Measurements from ENCODE around the gene KIRREL1.

KIRREL1 gene

DNA sequence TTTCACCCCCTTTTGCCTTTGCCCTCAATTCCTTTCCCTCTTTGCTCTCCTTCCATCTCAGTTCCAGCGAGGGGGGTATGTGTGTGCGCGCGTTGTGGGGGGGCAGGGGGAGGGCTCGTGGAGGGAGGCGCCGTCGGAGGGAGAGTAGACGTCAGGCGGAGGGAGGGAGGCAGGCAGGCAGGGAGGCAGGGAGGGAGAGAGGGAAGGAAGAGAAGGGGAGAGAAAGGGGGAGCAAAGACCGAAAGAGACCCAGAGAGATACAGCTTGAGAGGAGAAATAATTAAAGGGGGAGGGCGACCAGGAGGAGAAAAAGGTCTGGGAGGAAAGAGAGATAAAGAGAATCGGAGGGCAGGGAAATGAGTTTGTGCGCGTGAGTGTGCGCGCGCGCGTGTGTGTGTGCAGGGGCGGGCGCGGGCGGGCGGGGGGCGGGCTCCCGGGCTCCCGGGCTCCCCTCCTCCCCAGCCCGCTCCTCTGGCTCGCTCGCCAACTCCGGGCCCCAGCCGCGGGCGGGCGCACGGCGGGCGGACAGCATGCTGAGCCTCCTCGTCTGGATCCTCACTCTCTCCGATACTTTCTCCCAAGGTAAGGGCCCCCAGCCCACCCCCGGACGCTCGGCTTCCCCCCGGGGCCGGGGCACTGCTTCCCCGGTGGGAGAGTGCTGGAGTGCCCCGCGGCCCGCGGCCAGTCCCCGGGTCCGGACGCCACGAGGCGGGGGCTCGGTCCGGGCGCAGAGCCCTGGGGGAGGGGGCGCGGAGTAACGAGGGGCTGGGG is at the start of gene KIRREL1:
Gene KIRREL1 (plus strand): TSS at position 499 of the 771 bp plus-strand sequence. CDS start 32 bp downstream, at position 531.
- DNase-seq = peak; percentile 48

DNA sequence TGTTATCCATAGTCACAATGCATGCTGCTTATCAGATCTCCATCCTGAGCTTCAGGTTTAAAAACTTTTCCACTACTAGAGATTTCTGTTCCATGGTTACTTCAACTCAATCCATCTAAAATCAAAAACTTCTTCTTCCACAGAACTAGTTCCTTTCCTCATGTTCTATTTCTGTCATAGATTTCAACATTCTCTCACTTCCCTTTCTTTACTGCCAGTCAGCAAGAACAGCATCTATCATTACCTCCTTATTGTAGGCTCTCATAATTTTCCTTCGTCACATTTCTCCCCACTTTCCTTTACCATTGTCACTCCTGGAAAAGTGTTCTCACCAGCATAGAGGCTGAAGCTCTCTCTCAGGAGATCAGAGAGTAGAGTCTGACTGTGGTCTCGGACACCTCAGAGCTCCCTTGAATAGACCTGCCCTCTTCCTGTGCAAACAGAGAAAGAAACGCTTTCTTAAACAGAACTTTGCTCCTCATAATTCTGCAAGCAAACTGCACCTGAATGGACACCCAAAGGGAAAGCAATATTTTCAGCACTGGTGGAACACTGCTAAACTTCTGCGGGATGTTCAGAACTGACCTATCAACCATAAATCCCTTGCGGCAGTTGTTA is 48.7 kb upstream of the KIRREL1 start:
- DNase-seq = no peak

DNA sequence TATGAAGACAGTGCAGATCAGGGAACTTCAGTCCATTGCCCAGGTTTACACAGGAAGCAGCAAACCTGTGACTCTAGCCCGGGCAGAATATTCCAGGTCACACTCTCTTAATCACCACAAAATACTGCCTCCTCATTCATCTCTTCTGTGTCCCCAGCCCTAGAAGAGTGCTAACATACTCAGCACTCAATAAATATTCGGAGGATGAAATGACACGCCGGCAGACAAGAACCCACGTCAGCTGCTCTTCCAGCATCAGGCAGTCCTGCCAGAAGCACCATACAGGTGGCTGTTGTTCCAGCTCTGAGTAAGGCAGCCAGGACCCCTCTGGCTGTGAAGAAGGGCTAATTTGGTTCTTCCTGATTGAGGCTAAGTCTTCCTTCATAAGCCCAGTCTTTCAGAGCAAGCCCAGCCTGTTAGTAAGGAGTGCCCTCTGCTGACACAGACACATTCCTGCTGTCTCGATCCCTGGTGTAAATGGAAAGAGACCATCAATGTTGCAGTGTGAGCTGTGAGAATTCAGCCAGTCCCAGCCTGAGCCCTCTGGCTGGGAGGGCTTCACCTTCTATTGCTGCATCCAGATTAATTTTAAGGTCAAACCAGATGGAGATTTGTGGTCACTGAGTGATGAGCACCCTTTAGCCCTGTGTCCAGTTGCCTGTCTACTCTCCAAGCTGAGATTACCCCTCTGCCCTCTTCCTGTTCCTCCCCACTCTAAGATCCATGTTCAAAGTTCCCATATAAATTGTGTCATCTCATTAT is 45.0 kb upstream of the KIRREL1 start:
- peak; percentile 28 for DNase-seq

DNA sequence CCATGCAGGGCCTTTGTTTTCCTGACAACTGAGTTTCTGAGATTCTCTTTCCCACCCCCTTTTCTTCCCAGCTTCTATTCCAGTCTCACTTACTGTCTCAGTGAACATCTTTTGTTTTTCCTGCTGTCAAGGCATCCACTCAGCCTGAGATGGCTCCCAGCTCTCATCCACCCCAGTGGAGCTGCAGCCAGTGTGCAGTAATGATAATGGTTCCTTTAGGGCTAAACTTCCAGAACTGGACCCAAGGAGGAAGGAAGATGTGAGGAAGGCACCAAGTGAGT is 44.4 kb upstream of the KIRREL1 start:
- no peak for DNase-seq

DNA sequence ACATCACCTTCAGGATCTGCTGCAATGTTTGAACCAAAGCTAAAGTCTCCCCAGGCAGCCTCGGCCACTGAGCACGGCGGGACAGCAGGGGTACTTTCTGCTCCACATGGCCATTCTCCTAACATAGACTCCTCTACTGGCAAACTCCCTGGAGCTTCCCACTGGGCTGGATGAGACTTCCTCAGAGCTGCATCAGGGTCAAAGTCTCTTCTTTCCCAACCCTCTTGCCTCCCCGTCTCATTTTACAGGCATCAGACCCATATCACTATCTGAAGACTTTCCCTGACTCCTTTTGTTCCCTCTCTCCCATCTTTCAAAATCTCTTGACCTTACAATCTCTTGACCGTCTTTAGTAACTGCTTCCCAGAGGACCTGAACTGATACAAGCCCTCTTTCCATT is 42.2 kb upstream of the KIRREL1 start:
- no peak for DNase-seq

DNA sequence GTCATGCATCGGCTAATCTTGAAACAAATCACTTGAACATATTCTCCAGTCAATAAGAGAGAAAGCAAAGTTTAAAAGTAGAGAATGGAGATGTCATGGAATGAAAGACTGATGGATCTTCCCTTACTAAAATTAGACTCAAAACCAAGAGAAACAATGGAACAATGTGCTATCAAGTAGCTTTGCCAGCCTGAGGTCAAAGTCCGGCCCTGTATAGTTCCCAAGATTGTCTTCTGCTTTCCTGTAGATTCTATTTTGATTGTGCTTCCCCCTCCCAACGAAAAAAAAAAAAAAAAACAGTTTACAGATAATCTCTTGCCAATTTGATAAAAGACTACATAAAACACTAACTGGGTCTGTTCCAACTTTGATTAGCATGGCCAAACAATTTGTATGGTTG is 40.8 kb upstream of the KIRREL1 start:
- DNase-seq = no peak

DNA sequence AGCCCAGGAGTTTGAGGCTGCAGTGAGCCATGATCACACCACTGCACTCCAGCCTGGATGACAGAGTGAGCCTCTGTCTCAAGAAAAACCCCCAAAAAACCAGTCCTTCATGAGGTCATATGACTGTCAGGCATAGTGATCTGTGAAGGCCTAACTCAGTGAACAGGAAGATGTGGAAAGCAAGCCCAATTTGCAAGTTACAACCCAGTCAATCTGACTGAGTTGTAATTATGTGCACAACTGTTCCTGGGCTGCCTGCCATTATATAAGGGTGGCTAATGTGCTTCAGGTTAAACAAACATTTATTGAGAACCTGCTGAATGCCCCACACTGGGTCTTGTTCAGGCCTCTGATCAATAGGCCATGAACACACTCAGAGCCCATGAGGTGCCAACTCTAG is 38.2 kb upstream of the KIRREL1 start:
- no peak for DNase-seq

DNA sequence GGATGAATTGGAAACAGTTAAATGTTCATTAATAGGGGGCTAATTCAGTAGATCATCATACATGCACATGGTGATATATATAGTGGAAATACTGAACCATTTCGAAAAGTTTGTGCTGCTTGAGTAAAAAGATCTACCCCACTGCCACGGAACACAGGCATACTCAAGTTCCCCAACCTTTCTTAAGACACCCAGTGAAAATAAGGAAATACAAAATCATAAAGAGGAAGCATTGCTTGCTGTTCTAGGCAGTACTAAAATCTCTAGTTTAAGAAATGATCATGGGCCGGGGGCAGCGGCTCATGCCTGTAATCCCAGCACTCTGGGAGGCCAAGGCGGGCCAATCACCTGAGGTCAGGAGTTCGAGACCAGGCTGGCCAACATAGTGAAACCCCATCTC is 37.6 kb upstream of the KIRREL1 start:
- DNase-seq = no peak

DNA sequence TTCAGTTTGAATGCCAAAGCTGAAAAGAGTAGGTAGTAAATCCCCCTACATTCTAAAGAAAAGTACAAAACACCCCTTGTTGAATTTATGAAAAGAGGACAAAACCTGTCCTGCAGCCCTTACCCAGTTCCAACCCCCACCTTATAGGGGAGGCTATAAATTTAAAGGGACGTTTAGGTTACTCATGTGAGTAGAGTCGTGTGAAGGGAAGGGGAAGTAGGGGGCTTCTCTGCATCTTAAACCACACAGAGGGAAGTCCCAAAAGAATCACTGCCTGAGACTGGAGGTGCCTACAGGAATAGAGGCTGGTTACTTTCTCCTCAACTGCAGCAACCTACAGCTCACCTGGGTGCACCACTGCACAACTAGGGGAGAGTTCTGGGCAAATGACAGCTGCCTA is 36.7 kb upstream of the KIRREL1 start:
- DNase-seq = no peak

DNA sequence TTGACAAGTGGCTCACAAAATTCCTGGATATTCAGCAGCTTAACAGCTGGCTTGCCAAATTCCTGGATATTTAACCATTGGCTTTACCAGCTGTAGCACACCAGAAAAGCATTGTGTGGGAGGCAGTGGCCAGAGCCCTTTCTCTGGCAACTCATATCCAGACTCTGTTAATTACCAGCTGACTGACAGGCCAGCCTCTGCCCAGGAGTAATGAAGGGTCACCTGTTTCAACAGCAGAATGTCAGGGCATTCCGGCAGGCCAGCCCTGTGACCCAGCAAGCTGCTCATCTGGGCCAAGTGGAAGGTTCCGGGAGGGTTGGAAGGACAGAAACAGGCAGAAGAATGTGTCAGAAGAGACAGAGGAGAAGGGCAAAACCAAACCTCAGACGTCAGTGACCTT is 35.2 kb upstream of the KIRREL1 start:
- DNase-seq = no peak

DNA sequence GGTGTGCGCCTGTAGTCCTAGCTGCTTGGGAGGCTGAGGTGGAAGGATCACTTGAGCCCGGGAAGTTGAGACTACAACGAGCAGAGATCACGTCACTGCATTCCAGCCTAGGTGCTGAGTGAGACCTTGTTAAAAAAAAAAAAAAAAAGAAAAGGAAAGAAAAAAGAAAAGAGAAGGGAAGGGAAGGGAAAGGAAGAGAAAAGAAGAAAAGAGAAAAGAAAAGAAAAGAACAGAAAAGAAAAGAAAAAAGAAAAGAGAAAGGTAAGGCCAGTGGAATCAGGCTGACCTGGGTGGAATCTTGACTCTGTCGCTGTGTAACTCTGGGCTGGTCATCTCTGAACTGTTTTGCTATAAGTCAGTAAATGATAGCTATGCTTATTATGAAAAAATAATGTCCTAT is 33.7 kb upstream of the KIRREL1 start:
- no peak for DNase-seq

DNA sequence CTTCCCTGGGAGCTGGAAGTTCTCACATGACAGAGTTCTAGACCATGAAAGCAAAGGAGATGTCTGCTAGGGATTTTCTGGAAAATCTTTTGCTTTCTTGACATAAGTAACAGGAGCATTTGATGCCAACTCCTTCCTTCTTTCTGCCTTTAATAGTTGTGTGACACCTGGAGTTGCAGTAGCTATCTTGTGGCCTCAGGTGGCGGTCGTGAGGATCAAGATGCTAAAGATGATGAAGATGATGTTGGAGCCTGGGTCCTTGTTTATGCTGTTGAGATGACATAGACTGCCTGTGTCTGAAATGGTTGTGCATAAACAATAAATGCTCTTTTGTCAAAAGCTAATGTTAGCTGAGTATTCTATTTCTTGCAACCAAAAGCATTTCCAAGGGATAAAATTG is 32.7 kb upstream of the KIRREL1 start:
- DNase-seq = no peak

DNA sequence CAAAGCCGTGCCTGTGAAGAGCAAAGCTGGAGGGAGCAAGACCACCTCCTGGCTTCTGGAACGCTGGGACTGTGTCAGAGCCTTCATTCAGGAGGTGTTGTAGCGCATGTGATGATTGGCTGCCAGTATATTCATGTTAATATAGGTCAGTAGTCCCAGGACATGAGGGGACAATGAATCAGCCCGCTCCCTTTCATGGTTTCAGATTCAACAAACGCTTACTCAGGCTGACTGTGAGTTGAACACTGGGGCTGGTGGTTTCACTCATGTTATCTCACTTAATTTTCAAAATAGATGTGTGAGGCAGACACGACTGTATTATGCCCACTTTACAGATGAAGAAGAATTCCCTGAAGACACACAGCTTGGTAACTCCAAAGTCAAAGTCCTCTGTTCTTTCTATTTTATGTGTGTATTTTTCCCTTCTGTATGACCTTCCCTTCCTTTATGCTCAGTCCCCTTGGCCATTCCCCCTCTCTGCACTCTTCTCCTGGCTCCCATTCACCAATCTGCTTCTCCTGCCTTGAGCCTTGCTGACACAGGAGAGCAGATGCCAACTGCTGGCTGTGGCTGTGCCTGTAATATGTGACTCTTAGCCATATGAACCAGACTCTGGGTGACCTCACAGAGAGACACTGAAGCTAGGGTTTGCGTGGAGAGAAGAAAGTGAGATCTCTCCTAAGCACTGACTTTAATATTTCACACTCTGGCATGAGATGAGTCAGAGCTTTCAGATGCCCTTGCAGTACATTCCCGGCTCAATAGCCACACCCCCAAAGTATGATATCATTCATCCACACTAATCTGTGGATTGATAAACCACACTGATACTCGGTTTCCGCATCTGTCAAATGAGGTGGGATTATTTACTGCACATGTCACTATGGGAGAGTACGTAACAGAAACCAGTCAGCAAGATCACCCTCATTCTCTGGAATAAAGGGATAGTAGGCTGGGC is 31.4 kb upstream of the KIRREL1 start:
- no peak for DNase-seq

DNA sequence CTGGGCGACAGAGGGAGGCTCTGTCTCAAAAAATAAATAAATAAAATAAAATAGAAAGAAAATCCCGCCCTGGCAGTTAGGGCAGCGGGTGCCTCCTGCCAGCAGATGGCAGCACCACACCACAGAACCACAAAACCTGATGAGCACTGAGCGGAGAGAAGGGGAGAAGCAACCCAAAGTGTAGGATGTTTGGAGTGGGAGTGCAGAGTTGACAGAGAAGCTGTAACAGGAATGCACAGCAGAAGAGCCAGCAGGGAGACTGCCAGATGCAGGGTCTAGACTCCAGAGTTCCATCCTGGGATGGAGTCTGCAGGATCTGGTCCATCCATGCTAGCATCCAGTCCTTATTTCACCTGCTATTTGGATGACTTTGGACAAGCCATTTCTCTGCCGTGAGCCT is 29.7 kb upstream of the KIRREL1 start:
- DNase-seq = peak; percentile 37

DNA sequence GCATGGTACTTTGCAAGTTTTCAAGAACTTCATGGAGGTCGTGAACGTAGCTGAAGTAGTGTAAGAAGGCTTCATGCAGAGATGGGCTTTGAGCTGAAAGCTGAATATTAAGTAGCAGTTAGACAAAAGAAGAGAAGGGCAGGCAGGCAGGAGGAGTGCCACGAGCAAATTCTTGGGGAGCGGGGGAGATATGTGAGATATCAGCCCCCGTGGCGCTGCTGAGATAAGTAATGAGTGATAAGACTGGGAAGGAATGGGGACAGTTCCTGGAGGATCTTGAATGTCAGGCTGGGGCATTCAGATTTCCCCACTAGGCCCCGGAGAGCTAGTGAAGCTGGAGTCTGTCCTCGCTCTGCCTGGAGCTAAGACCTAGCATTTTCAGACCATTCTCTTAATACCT is 27.9 kb upstream of the KIRREL1 start:
- no peak for DNase-seq

DNA sequence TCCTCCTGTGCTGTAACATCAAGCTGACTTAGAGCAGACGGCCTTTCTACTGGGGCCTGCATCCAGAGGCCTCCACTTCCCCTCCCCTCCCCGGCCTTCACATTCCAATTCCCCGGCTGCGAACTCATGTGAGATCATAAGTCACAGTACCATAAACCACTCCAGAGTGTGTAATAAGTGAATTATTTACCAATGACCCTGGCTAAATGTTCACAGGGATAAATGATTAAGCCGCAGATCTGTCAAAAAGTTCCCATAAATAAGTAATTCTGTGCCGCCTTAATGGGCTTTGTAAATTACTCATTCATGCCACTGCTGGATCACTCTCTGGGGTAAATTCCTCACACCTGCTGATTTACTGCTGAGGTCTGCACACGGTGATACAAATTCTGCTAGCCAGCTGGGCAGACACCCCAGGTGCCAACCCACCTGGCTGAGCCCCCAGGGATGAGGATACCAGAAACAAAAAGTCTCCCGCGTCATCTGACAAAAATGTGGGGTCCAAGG is 27.4 kb upstream of the KIRREL1 start:
- DNase-seq = no peak

DNA sequence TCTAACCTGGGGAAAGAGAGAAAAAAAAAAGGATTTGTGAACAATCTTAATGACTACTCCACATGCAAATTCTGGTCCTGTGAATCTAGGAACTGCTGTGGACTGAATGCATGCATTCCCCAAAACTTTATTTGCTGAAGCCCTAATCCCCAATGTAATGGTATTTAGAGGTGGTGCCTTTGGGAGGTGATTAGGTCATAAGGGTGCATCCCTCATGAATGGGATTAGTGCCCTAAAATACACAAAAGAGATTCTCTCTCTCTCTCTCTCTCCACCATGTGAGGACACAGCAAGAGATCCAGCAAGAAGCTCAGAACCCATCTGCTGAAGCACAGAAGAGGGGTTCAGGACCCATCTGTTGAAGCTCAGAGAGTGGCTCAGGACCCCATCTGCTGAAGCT is 26.2 kb upstream of the KIRREL1 start:
- no peak for DNase-seq

DNA sequence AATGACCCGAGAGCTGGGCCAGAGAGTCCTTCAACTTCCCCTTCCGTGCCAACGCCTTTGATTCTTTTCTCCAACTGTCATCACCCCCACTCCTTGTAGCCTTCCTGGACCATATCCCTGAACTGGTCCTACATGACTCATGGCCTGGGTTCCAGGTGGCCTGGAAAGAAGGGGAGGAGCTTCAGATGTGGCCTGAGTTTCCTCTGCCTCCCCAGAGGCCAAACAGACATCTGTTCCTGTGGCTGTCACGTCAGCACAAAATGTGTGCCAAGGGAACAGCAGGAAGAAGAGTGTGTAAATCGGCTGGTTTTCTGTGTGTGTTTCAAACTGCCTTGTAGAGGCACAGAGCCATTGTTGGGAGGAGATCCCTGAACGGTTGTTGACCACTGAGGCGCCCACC is 24.9 kb upstream of the KIRREL1 start:
- DNase-seq = no peak

DNA sequence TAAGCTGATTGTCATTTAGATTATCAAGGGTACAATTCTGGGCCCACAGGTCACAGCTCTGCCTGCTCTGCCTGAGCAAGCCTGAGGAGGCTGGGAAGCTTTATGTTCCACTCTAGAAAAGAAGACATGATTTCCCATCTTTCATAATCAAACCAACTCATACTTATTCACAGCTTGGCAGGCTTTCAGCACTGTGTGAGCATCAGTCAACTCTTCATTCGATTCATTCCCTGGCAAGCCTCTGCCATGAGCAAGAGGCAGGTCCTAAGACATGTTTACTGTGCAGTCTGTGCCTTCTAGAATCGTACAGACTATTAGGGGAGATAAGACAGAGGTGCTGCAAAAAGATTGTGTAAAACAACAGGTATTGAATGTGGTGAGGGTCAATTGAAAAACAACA is 24.5 kb upstream of the KIRREL1 start:
- no peak for DNase-seq

DNA sequence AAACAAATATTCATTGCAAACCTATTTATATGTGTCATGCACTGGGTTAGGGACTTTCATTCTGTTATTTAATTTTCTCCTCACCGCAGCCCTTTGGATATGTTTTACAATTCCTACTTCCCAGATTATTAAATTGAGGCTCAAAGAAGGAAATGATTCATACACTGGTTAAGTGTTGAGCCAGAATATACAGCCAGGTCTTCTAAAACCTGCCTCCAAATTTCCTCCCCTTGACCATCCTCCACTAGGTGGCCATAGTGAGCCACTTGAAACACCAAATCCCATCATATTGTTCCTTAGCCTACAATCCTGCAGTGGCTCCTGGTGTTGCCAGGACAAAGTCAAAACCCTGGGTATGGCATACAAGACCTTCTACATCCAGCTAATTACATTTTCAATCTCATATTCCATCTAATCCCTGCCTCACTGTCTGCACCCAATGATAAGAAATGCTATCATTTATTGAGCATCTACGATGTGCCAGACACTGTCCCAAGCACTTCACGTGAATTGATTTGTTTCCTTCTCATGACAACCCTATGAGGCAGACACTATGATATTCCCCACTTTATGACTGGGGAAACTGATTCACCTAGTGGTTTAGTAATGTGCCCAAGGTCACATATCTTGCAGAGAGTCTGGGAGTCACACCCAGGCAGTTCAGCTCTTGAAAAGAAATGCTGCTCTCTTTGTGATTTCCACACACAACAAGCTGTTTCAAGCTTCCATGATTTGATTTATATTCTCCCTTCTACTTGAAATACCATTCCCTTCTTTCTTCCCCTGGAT is 23.6 kb upstream of the KIRREL1 start:
- peak; percentile 28 for DNase-seq

DNA sequence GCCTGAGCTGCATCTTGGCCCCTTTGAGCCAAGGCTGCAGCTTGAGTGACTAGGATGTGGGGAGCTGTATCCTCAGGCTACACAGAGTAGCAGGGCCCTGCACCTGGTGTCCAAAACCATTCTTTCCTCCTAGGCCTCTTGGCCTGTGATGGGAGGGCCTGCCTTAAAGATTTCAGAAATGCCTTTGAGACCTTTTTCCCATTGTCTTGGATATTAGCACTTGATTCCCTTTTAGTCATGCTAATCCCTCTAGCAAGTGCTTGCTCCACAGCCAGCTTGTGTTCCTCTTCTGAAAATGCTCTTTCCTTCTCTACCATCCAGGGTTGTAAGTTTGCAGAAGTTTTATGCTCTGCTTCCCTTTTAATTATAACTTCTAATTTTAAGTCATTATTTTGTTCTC is 21.7 kb upstream of the KIRREL1 start:
- no peak for DNase-seq
